SW480 (cell line): ENCODE measurements around the gene LRRC46.

Experiments
- DNase-seq: peaks from one replicate; pipeline ENCODE4 v3.0.0-alpha.2; 2016; ENCODE audit warnings: low spot score

The LRRC46 gene

DNA sequence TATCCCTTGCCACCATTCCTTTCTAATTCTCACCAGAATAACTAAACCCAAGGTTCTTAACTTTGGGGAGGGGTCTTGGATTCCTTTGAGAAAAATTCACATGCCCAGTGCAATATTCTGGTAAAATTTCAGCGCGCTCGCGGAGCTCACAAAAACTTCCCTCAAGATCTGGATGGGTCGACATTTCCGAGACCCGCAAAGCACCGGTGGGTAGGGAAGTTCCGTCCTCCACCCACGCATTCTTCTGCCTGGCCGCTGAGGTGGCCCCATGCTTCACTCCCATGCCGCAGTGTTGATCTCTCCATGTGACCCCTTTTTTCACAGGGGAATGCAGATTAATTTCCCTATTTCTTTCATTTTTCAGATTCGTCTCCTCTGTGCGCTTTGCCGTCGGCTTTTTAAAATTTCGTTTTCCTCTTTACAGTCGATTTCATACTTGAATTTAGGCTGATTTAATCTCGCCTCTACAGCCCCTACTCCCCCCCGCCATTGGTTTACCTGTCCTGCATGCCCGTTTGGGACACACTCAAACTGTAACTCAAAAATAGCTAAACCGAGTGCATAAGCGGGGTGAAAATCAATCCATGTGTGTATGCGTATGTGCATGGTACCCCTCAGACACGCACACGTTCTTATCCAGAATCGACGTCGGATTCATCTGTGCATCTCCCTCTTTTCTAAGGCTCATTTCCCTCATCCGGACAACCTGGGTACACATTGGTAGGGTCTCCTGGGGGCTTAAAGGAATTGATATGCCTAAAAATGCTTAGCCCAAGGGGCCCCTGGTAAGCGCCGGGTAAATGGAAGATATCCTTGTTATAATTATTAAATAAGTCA lies 20.9 kb downstream of the LRRC46 start:
- no peak for DNase-seq

GRCh38 chr17:47853616-47854015 lies 22.1 kb downstream of the LRRC46 start:
- DNase-seq: no peak

DNA sequence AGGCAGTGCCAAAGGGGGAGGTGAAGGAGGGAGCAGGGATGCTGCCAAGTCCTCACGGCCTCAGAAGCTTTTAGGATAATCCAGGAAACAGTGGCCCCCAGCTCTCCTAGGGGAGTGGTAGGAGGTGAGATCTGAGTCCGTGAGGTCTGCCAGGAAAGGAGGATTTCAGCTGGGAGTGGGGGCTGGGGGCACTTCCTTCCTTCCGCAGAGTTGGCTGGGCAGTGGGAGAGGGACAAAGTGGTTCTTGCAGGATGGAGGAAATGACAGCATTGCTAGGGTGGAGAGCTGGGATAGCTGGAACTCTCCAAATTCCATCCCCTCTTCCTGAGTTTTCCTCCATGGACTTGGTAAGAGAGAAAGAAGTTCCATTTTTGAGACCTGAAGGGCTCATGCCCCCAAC lies 24.3 kb downstream of the LRRC46 start:
- no peak for DNase-seq

DNA sequence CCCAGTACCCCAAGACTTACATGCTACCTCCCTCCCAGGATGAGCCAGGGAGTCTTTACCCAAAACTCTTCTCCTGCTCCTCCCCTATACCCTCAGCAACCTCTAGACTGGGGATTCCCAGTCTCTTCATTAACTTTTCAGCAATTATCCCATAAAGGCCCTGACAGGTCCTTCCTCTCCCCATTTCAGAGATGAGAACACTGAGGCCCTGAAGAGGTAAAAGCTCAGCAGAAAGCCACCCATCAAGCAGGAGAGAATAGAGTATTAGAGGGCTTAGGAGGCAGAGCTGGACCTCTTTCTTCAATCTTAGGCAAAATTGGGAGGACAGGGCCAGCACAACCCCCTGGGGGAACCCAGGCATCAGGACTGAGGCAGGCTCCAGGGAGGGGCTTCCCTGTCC lies 25.4 kb downstream of the LRRC46 start:
- no peak for DNase-seq

- DNase-seq: no peak
Measured at GRCh38 chr17:47857551-47858455, 26.3 kb downstream of the LRRC46 start.

GRCh38 chr17:47860386-47860785 lies 28.9 kb downstream of the LRRC46 start:
- DNase-seq: no peak

DNA sequence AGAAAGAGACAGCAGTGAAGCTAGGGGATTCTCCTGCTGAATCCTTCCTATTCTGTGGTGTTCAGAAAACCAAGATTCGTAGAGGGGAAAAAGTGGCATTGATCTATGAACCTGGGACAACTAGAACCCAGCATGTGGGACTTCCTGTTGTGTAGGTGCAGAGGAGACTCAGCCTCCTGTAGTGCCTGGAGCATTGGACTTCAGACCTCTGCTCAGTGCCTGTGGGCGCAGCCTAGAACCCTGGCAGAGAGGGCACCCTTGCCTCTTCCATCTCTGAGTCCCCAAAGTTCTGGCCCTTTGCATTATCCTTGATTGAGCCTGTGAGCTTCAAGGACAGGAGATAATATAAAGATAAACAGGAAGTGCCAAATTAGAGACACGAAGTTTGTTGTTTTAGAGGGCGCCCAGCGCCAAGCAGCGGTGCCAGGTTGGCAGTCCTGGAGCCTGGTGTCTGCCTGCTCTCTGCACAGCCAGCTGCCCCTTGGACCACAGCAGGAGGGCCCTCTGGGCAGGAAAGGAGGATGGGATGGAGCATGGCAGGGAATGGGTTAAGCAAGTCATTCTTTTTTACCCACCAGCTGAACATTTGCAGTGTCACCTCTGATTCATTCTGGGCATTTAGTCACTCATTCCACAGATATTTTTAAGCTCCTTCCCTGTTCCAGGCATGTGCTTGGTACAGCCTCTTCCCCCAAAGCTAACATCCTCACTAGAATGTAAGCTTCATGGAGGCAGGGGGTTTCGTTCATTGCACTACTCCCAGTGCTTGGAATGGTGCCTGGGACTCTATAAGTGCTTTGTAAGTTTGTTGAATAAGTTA lies 31.4 kb downstream of the LRRC46 start:
- DNase-seq: peak; percentile 70

DNA sequence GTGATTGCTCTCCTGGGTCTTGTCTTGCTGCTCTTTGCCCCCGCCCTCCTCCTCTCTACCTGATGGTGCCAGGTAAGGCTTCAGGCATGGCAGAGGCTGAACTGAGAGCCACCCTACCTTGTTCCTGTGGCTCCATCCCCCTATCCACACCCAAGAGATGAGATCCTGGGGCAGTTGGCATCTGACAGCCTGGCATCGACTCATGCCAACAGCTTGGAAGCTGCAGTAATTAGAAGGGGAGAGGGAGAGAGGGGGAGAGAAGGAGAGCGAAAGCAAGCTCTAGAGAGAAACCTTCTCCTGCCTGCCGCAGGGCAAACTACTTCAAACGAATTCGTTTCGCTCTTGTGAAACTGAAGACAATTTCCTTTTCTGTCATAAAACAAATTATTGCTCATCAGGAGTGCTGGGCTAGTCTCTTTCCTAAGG lies 33.3 kb downstream of the LRRC46 start:
- no peak for DNase-seq

- peak; percentile 56 for DNase-seq
Measured at GRCh38 chr17:47866941-47867340, 35.5 kb downstream of the LRRC46 start.

- no peak for DNase-seq
Measured at GRCh38 chr17:47867813-47868533, 36.5 kb downstream of the LRRC46 start.

GRCh38 chr17:47869114-47869513 lies 37.6 kb downstream of the LRRC46 start:
- peak; percentile 30 for DNase-seq

- peak; percentile 71 for DNase-seq
Measured at GRCh38 chr17:47870056-47870455, 38.6 kb downstream of the LRRC46 start.

- no peak for DNase-seq
Measured at GRCh38 chr17:47871048-47871447, 39.6 kb downstream of the LRRC46 start.

DNA sequence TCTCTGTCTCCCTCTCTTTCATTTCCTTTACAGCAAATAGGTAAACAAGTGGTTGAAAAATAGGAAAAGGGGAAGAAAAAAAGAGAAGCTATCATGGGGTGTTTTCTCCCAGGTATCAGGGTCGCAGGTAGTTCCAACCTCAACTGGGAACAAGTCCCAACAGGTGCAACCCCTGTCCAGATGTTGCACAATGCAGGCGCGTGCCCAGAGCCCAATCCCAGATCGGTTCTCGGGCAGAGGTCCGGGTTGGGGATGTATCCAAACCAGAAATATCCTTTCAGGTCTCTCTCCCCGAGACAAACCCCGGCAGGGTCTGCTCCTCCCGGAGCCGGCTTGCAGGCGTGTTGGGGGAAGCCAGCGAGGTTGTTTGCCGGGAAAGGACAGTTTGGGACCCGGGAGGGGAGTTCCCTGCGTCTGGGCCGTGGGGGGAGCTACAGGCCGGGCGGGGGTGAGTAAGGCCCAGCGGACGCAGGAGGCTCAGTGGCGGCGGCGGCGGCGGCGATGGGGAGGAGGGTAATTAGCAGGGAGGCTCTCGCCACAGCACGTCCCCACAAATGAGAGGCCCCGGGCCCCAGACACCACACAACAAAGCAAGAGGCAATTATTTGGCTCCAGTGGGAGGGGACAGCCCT lies 40.7 kb downstream of the LRRC46 start:
- peak; percentile 31 for DNase-seq

DNA sequence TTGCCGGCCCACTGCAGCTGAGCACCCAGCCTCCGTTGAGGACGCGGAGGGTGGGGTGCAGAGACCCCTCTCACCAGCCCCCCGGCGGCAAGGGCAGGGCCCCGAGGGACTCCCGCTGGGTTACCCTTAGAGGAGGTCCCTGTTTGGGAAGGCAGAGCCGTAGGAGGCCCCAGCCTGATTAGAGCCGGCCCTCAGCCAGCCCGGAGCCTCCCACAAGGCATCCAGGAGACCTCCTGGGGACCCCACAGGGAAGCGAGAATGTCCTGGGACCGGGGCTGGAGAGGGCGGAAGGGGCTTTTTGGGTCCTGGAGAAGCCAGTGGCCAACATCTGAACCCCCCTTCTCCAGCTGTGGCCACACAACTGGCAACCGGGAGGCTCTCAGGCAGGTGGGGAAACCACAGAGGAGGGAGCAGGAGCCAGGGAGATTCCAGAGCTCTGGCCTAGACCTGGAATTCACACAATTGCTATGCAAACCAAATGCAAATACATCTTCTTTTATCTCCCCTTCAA lies 41.2 kb downstream of the LRRC46 start:
- DNase-seq: peak; percentile 26

- DNase-seq: no peak
Measured at GRCh38 chr17:47873200-47874090, 42.0 kb downstream of the LRRC46 start.

DNA sequence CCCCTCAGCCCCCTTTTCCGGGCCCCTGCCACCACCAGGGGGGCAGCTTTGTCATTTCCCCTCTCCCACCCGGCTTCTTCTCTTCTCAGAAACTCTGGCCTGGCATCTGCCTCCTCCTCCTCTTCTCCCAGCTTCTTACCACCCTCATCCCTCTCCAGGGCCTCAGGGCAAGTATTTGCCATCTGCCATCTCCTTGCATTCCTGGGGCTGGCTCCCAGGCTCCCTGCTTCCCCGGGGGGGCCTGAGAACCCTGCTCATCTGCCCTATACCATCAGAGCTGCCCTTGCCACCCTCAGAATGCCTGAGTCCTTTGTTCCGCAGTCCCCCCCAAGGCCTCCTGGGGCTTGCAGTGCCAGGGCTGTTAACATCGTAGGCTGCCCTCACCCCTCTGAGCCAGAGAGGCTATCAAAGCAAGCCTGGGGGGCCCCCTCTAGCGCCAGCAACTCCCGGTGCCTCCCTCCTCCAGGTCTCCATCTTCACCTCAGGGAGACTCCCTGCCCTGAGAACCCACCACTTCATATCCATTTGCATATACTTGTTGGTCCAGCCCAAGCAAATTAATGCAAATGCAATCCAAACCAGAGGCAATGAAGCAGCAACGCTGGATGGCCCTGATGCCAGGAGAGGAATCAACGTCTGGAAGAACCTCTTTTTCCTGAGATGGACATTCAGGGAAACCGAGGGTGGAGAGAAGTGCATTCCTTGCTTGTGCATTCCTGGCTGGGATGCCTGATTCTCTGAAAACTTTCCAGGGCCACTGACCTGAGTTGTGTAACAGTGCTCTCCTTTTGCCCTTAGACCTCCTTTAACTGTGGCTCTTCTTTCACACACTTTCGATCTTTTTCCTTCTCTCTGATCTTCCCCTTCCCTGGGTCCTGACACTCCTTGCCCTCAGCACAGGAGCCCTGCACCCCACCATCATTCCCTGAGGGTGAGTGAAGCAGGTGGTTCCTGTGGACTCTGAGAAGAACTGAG lies 43.8 kb downstream of the LRRC46 start:
- no peak for DNase-seq

GRCh38 chr17:47877368-47878034 lies 46.0 kb downstream of the LRRC46 start:
- DNase-seq: no peak
